HG02870 (cell line): Measurements from ENCODE around the gene PRR23A.

ENCODE experiments used
- ATAC-seq: cut with Tn5 transposase; IDR thresholded peaks from one replicate; pipeline ENCODE4 v1.9.1; 2021; ENCODE audit warnings: mild to moderate bottlenecking, moderate library complexity; ENCODE audit not compliant: unreplicated experiment

The PRR23A gene

DNA sequence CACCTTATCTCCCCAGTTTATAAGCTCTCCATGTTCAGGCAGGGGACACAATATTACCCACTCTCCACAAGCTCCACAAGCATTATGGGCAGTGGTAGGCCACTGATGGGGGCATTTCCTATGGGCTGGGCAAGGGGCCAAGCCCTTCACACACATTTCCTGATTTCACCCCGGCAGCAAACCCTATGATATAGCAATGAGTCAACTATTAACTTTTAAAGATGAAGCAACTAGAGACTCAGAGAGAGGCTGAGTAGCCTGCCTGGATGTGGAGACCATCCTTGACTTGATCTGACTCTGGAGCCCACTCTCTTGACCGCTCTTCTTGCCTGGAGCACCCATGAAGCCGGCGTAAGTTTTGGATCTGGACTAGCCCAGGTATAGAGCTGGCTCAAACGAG lies 31.6 kb downstream of the PRR23A start:
- no peak for ATAC-seq

DNA sequence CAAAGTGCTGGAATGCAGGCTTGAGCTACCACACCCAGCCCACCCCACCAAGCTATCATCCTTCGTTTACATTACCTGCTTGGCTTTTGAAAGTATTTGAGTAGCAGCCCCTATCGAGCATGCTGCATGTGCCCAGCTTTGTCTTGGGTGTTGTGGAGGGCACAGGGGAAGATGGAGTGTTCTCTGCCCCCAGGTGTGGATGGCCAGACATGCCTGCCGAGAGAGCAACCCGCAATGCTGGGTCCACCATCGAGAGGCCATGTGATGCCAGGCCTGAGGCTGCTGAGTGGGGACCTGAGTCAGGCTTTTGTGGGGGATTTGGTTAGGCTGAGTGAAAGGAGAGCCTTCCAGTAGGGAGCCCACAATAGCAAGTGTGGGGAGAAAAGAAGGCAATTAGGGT lies 33.1 kb downstream of the PRR23A start:
- no peak for ATAC-seq

DNA sequence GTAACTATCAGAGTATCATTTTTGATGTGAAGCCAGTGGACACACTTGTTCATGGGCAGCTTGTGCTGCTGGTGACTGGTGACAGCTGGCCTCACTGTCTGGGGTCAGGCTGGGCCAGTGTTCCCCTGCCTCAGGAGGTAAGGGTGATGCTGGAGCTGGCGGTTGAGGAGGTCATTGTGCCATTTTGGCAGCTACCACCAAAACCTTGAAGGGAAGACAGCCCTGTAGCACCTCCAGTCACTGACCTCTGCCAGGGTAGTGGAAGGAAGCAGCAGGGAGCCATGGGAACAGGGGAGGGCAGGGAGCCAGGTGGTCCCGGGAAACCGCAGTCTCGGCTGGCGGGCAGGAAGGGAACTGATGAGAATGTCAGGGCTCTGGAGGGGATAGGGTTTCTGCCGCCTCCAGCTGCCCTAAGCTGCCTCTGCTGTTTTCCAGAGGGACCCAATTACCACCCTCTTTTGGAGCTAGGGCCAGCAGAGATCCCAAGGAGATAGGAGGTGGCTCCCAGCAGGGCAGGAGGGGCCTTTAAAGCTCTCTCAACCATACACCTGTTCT lies 34.2 kb downstream of the PRR23A start:
- ATAC-seq = no peak

DNA sequence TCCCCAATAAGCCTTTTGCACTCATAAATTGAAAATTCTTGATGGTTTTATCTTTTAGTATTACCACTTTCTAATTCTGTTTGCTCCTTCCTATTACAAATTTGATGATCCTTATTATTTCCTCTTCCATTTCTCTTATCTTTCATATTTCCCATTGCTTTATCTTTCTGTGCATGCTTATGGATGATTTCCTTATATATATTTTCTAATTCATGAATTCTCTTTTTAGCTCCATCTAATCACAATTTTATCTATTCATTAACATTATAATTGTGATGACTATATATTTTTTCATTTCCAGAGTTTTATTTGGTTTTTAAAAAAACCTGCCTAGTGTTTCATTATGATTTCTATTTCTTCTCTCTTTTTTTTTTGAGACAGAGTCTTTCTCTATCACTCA lies 41.1 kb downstream of the PRR23A start:
- no peak for ATAC-seq

DNA sequence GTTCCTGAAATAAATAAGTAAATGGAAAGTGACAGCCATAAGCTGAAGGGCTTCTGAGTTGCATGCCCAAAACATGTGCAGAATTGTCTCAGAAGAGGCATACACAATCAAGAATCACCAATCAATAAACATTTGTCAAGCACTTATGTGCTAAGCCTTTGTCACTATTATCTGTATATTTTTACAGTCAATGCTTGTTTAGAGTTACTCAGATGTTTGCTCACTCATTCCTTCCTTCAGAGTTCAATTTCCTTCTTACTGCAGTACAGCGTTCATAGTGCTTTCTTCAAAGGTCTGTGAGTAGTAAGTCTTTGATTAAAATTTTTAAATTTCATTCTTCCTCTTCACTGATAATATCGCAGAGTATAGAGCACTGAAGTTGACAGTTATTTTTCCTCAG lies 41.8 kb downstream of the PRR23A start:
- no peak for ATAC-seq

DNA sequence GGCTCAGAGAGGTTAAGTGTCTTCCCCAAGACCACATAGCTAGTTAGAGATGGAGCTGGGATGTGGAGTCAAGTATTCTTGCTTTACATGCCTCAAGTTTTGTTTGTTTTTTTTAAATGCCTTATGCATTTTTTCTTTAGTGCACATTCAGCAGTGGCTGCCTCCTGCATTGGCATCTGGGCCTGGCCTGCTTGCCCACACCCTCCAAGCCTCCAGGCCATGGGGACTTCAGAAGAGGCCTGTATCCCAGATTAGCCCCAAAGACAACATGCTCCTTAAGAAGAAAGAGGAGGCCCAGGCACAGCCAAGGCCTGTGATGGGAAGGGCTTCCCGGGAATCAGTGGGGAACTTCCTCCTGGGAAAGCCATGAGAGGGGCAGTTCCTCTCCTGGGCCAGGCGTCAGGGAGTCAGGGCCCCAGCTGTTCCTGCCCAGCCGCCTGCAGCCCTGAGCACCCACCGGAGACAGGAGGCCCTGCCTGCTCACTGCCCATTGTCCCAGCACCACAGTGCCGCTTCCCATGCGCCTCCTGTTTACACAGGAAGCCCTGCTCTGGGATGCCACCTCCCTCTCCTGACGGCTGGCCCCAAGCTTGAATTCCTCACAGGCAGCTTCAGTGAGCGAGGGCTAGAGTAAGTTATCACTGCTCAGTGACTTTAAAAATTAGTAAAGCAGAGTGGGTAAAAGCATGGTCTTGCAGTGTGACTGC lies 43.1 kb downstream of the PRR23A start:
- no peak for ATAC-seq

DNA sequence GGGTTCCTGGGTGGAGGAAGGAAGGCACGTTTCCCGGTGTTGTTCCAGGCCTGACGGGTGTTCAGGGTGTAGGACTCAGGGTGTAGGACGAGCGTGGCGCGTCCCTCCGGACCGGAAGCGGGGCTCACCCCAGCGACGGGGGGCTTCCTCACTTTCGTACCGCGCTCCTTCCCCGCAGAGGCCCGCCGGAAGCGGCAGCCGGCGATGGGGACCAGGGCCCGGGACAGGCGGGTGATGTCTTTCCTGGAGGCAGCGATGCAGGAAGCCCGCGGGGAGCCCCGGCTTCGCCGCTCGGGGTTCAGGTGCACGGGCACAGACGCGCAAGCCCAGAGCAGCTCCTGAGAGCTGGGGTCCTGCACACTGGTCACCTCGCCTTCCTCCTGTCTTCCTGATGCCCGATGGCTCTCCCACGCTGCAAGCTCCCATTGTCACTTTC lies 45.6 kb downstream of the PRR23A start:
- ATAC-seq = no peak
